ENCODE measurements around the gene SH3BP2. TPM values are rescaled to one million over a fixed set of nuclear protein-coding genes. Genes with fewer than 3 reads are reported as not detected.

SH3BP2 gene
- polyA plus RNA-seq, 4 donors = 30.8 to 37.9 (median 34.7) TPM

GRCh38 chr4:2790583-2791517, 2.0 kb upstream of the SH3BP2 start:
- DNase-seq (ENCODE audit: low read depth in 4 of 4, low spot score in 3 of 4) = no peak

DNA sequence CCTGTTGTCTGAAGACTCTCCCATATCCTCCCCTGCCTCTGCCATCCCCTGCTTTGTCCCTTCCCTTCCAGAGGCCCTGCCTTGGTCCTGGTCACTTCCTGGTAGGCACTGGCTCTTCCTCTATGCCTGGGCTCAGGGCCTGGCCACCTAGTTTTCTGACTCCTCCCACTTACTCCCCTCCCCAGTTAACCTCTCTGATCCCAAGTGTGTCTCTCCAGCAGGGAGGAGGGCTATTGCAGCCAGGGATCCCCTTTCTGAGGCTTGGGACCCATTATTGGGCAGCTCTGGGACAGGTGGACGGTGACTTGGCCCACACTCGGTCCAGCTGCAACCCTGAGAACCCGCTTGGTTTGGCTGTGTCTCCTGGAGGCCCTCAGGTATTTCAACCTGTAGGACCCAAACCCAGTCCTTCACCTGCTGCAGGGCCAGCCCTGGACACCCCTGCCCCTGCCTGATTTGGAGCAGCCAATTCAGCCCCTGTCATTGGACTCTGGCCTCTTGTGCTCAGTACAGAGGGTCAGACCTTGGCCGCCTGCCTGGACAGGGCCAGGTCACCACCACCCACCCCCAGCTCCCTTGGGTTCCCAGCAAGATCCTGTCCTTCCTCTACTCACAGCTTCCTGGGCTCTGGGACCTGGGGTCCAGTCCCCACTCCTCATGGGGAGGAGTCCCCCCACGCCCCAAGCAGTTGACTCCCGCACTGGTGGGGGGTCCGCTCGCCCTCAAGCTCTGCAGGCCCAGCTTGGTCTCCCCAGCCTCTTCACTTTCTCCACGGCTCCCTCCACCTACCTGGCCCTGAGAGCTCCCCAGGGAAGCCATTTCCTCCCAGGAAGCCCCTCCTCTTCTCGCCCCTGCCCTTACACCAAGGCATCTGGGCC, 1.1 kb upstream of the SH3BP2 start:
- no peak for DNase-seq (ENCODE audit: low read depth in 4 of 4, low spot score in 3 of 4)

- DNase-seq (ENCODE audit: low read depth in 4 of 4, low spot score in 3 of 4) = no peak
These were observed 532 bp upstream of the SH3BP2 start for GRCh38 chr4:2792396-2792710.

GRCh38 chr4:2793586-2794485, 951 bp downstream of the SH3BP2 start:
- DNase-seq (ENCODE audit: low read depth in 4 of 4, low spot score in 3 of 4) = no peak

DNA sequence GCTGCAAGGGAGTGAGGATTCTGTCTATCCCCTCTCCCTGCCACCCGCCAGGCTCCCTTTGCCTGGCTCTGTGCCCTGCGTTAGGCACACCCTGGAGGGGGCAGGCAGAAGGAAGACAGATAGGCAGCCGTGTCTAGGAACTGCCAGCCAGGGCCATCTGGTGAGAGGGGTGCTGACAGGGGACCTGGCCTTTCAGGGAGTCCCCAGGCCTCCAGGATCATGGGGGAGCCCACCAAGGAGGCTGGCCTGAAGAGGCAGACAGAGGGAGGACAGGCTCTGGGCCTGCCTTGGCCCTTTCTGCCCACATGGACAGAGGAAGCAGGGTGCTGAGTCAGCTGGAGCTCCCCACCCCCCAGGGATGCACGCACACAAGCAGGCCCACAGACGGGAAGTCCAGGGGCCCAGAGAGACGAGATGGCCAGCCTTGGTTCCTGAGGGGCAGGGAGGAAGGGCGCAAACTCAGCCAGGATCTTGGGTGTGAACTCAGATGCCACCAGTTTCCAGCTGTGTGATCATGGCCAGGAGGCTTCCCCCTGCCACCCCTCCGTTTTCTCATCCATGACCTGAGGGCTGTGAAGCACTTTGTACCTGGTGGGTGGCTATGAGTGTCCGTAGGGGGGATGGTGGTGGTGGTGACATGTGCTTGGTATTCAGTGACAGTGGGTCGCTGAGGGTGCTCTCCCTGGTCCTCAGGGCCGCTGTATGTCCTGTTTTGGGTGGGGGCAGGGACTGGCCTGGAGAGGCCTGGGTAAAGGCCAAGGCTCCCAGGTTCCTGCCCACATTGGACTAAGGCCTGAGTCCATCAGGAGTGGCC, 1.8 kb downstream of the SH3BP2 start:
- no peak for DNase-seq (ENCODE audit: low read depth in 4 of 4, low spot score in 3 of 4)

DNA sequence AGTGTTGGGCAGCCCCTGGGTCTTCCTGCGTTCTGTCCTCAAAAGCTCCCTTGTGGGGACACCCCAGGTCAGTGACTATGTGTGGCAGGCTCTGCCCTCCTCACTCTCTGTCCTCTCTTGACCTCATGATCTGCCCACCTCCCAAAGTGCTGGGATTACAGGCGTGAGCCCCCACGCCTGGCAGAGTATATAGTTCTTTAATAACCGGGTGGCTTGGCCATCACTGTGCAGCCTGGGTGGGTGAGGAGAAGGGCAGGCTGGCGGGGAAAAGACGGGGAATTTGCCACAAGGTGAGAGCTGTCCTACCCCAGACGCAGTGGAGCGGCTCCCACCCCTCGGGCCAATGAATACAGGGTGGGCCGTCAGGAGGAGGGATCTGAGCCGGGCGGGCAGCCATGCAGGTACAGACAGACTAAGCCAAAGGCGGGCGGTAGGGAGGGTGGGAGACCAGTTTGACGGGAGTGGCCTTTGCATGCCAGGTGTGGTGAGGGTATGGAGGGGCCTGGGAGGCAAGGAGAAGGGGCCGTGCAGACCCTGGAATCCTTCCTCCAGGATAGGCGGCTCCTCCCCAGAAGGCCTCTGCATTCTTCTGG, 2.5 kb downstream of the SH3BP2 start:
- no peak for DNase-seq (ENCODE audit: low read depth in 4 of 4, low spot score in 3 of 4)

DNA sequence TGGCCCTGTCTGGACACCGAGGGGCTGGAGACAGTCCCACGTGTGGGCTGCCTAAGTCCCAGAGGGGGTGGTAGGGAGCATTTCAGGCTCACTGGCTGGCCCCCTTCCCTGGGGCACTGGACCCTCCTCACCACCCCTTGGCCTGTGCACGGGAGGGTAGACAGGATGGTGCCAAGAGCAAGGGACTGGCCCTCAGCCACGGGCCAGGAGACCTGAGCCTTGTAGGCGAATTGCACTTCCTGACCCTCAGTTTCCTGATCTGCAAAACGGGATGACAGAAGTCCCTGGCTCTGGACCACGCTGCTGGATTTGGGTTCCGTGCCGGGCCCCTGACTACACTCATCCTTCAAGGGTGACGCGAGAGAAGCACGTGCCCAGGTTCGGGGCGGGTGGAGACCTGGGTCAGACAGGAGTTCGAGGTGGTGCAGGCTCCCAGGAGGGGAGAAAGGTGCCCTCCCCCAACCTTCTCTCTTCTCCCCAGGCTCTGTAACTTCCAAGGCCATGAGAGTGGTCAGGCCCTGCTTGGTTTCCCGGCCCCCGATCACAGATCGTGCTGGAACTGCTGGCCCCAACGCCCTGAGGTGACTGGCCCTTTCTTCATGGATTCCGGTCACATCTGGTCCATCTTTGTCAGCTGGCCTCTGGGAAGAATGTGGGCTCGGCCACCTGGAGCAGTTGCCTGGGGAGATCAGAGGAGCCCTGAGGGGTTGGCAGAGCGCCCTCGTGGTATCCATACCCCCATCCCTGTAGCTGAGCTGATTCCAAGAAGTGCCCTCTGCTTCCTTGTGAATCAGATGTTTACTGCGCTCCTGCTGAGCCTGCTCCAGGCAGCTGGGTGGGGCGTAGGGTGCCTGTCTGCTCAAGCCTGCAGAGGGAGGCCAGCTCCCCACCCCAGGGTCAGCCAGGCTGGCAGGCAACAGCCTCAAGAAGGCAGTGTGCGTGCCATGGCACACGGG, 3.3 kb downstream of the SH3BP2 start:
- no peak for DNase-seq (ENCODE audit: low read depth in 4 of 4, low spot score in 3 of 4)

DNA sequence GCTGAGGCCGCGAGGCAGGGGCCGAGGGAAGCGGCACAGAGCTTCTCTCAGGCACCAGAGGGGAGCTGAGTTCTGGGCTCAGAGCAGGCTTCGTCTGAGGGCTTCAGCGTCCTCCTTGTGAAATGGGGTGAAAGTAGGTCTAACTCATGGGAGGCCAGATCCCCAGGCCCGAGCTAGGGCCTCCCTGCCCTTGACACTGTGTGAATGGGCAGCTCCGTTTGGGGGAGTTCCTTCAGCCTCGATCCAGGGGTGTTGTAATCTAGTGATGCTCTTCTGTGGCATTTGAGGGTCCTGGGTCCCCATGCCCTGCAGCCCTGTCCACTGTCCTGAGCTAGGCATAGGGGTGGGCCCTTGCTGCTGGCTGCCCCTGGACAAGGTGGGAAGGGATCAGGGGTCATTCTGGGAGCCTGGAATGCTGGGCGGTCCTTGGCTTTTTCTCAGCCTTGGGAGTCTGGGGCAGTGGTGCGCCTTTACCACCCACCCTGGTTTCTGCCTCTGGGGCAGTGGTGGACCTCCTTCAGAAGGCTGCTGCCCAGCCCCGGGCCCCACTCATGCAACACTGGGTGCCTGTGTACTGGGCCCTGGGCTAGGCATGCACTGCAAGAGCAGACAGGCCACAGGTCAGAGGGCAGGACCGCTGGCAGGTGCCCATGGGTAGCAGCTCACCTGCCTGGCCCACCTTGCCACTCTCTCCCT, 4.1 kb downstream of the SH3BP2 start:
- no peak for DNase-seq (ENCODE audit: low read depth in 4 of 4, low spot score in 3 of 4)

DNA sequence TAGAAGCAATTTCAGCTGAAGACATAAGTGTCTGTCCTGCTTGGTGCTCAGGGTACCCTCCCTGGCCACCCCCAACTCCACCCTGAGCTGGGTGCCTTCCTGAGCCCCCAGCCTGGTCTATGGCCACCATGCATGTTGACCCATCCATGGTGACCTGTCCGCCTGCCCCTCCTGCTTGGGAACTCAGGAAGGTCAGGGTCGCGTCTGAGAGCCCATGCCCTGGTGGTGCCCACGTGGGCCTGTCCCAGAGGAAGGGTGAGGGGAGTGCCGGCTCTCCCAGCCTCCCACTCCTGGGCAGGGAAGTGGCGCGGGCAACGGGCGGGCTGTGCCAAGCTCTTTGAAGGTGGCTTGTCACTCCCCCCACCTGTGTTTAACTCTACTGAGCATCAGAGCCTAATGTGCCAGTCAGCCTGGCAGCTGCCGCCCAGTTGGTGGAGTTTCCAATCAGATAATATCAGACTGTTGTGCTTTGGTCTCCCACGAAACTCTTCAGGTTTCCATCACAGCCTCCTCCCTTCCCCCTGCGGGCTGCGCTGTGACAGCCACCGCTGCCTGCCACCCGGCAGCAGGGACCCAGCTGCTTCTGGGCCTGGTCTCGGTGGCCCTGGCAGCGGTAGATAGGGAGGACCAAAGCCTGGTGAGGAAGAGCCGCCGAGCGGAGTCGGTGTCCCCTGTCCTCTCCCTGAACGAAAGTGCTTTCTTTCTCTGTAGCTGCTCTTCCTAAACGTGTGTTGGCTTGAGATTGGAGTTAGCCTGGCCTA, 4.8 kb downstream of the SH3BP2 start:
- DNase-seq (ENCODE audit: low read depth in 4 of 4, low spot score in 3 of 4) = no peak

DNA sequence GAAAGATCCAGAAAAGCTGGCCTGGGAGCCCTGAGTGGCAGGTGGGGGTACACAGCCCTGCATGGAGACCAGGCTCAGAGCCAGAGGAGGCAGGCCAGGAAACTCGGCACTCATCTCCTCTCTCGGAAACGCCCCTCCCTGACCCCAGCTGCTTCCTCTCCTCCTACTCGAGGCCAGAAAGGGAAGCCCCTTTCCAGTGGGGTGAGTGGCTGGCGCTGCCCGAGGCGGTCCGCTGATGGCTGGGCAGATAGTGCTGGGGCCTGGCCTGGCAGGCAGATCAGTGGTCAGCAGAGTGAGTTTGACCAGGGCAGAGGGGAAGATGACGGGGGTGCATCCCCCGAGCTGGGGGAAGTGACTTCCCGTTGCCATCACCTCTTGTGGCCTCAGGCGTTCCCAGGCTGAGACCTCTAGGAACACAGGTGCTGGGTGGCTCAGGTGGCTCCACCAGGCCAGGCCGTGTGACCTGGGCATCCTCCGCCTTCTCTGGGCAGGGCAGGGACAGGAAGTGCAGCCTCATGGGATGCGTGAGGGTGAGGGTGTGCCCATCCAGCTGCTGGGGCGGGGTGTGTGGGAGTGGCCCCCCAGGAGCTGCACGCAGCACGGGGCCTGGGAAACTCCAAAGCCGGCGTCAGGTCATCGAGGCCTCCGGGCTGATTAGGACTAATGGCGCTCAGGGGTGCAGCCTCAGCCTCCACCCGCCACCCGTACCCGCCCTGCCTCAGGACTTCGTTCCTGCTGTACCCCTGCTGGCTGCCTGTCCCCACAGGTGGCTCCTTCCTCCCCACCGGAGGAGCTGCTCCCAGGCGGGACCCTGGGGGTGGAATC, 5.7 kb downstream of the SH3BP2 start:
- DNase-seq (ENCODE audit: low read depth in 4 of 4, low spot score in 3 of 4) = no peak

DNA sequence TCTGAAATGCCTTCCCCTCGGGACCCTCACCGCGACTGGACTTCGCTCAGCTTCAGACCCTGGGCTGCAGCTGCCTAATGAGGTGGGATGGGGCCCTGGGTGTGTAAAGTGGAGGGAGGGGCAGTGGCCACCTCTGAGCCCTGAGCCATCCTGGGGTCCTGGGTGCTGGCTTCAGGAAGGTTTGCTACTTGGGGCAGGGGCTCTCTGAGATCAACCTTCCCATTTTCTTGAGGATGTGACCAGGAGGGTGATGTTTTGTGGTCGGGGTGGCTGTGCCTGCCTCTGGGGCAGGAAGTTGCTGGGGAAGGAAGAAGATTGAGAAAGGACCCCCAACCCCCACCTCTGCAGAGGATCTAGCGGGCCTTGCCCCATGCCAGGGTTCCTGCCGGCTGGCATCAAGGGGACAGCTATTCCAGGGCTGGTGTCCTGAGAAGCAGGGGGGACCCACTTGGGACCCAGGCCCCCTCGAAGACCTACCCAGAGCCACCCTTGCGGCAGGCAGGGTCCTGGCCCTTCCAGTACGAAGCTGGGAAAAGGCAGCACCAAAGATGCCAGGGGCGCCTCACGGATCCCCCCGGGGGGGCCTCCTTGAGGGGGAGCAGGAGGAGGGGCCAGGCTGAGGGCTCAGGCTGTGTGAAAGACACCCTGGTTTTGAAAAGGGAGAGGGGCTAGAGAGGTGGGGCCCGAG, 6.5 kb downstream of the SH3BP2 start:
- no peak for DNase-seq (ENCODE audit: low read depth in 4 of 4, low spot score in 3 of 4)

- no peak for DNase-seq (ENCODE audit: low read depth in 4 of 4, low spot score in 3 of 4)
These were observed 7.2 kb downstream of the SH3BP2 start for GRCh38 chr4:2799971-2800690.

- peak in 2 of 4 donors; percentile 54 to 68 for DNase-seq (ENCODE audit: low read depth in 4 of 4, low spot score in 3 of 4)
These were observed 8.1 kb downstream of the SH3BP2 start for GRCh38 chr4:2800691-2801596.

Data from right renal pelvis (tissue), 4 donors.